ENCODE results near the gene ERBB4.

ERBB4 gene

GRCh38 chr2:211967234-211967633, 571.4 kb downstream of the ERBB4 start:
- no peak for DNase-seq
- H3K9me2 ChIP-seq (replicated peaks; ENCODE audit: insufficient read depth, low read length) = no peaks in the 10 kb centered on the region
- H4K20me1 ChIP-seq (ENCODE audit: insufficient read depth, low read length) = no peaks in the 10 kb centered on the region
- H3K4me3 ChIP-seq (ENCODE audit: low read length) = no peak overlapping the region
- H3K36me3 ChIP-seq (replicated peaks; ENCODE audit: insufficient read depth, low read length) = no peaks in the 10 kb centered on the region
- no peaks in the 10 kb centered on the region for H3F3A ChIP-seq (ENCODE audit: insufficient read depth, low read length)
- H3K9me3 ChIP-seq (replicated peaks; ENCODE audit: insufficient read depth, low read length) = no peaks in the 10 kb centered on the region
- TF ChIP-seq EZH2 (optimal IDR thresholded peaks at IDR 0.05; ENCODE audit: low read depth, low read length) (no peak), CTCF (IDR thresholded peaks at IDR 0.05; ENCODE audit: low read length) (no peak)
- H3K27ac ChIP-seq (ENCODE audit: low read length) = no peak overlapping the region
- no peaks in the 10 kb centered on the region for H3K27me3 ChIP-seq (replicated peaks; ENCODE audit: insufficient read depth, low read length)
- H3K4me2 ChIP-seq (ENCODE audit: low read depth, low read length) = no peak overlapping the region
- no peaks in the 10 kb centered on the region for H3K4me1 ChIP-seq (ENCODE audit: low read length)
- no peak overlapping the region for H2AFZ ChIP-seq (ENCODE audit: low read length)
- no peaks in the 10 kb centered on the region for H3K79me2 ChIP-seq (ENCODE audit: low read length)
- no peak overlapping the region for H3K9ac ChIP-seq (ENCODE audit: low read length)

GRCh38 chr2:211963969-211964368, 574.6 kb downstream of the ERBB4 start:
- H3K27me3 ChIP-seq (replicated peaks; ENCODE audit: insufficient read depth, low read length) = no peaks in the 10 kb centered on the region
- DNase-seq = no peak
- no peaks in the 10 kb centered on the region for H3K9me2 ChIP-seq (replicated peaks; ENCODE audit: insufficient read depth, low read length)
- no peaks in the 10 kb centered on the region for H3K79me2 ChIP-seq (ENCODE audit: low read length)
- H3K4me2 ChIP-seq (ENCODE audit: low read depth, low read length) = no peak overlapping the region
- no peaks in the 10 kb centered on the region for H3K9me3 ChIP-seq (replicated peaks; ENCODE audit: insufficient read depth, low read length)
- no peaks in the 10 kb centered on the region for H3F3A ChIP-seq (ENCODE audit: insufficient read depth, low read length)
- no peaks in the 10 kb centered on the region for H4K20me1 ChIP-seq (ENCODE audit: insufficient read depth, low read length)
- H3K36me3 ChIP-seq (replicated peaks; ENCODE audit: insufficient read depth, low read length) = no peaks in the 10 kb centered on the region
- no peak overlapping the region for H3K4me3 ChIP-seq (ENCODE audit: low read length)
- no peak for TF ChIP-seq EZH2 (optimal IDR thresholded peaks at IDR 0.05; ENCODE audit: low read depth, low read length)
- TF ChIP-seq CTCF (IDR thresholded peaks at IDR 0.05; ENCODE audit: low read length) = no peak
- TF ChIP-seq EZH2phosphoT487 (IDR thresholded peaks at IDR 0.05; ENCODE audit: low read length) = no peak
- no peak overlapping the region for H3K9ac ChIP-seq (ENCODE audit: low read length)
- H3K27ac ChIP-seq (ENCODE audit: low read length) = no peak overlapping the region
- H3K4me1 ChIP-seq (ENCODE audit: low read length) = no peaks in the 10 kb centered on the region
- no peak overlapping the region for H2AFZ ChIP-seq (ENCODE audit: low read length)

- H3K4me3 ChIP-seq (ENCODE audit: low read length) = no peak overlapping the region
- no peaks in the 10 kb centered on the region for H3F3A ChIP-seq (ENCODE audit: insufficient read depth, low read length)
- H3K27me3 ChIP-seq (replicated peaks; ENCODE audit: insufficient read depth, low read length) = no peaks in the 10 kb centered on the region
- H3K36me3 ChIP-seq (replicated peaks; ENCODE audit: insufficient read depth, low read length) = no peaks in the 10 kb centered on the region
- peaks cover 5% of the 10 kb centered on the region; the same call in 1 of the 2 replicates for H3K4me1 ChIP-seq (ENCODE audit: low read length)
- no peaks in the 10 kb centered on the region for H3K79me2 ChIP-seq (ENCODE audit: low read length)
- no peaks in the 10 kb centered on the region for H3K9me3 ChIP-seq (replicated peaks; ENCODE audit: insufficient read depth, low read length)
- no peak overlapping the region for H2AFZ ChIP-seq (ENCODE audit: low read length)
- peak overlapping the region; percentile 33; the same call in 1 of the 2 replicates for H3K27ac ChIP-seq (ENCODE audit: low read length)
- no peaks in the 10 kb centered on the region for H3K9me2 ChIP-seq (replicated peaks; ENCODE audit: insufficient read depth, low read length)
- no peak for TF ChIP-seq EZH2 (optimal IDR thresholded peaks at IDR 0.05; ENCODE audit: low read depth, low read length)
- H3K4me2 ChIP-seq (ENCODE audit: low read depth, low read length) = peak overlapping the region; percentile 0; the same call in 1 of the 2 replicates
- H4K20me1 ChIP-seq (ENCODE audit: insufficient read depth, low read length) = no peaks in the 10 kb centered on the region
- DNase-seq = peak; percentile 64
- H3K9ac ChIP-seq (ENCODE audit: low read length) = no peak overlapping the region; the same call in 1 of the 2 replicates
Measured at GRCh38 chr2:211957799-211958198, 580.8 kb downstream of the ERBB4 start.

- H3K9me2 ChIP-seq (replicated peaks; ENCODE audit: insufficient read depth, low read length) = no peaks in the 10 kb centered on the region
- TF ChIP-seq EZH2 (optimal IDR thresholded peaks at IDR 0.05; ENCODE audit: low read depth, low read length) = no peak
- TF ChIP-seq CTCF (IDR thresholded peaks at IDR 0.05; ENCODE audit: low read length) = no peak
- TF ChIP-seq EZH2phosphoT487 (IDR thresholded peaks at IDR 0.05; ENCODE audit: low read length) = no peak
- no peak overlapping the region for H3K4me3 ChIP-seq (ENCODE audit: low read length)
- H3K79me2 ChIP-seq (ENCODE audit: low read length) = no peaks in the 10 kb centered on the region
- H2AFZ ChIP-seq (ENCODE audit: low read length) = no peak overlapping the region
- no peaks in the 10 kb centered on the region for H3K9me3 ChIP-seq (replicated peaks; ENCODE audit: insufficient read depth, low read length)
- H3K36me3 ChIP-seq (replicated peaks; ENCODE audit: insufficient read depth, low read length) = no peaks in the 10 kb centered on the region
- no peak overlapping the region for H3K4me2 ChIP-seq (ENCODE audit: low read depth, low read length)
- no peaks in the 10 kb centered on the region for H3F3A ChIP-seq (ENCODE audit: insufficient read depth, low read length)
- H3K4me1 ChIP-seq (ENCODE audit: low read length) = peaks cover 5% of the 10 kb centered on the region; the same call in 1 of the 2 replicates
- no peaks in the 10 kb centered on the region for H4K20me1 ChIP-seq (ENCODE audit: insufficient read depth, low read length)
- no peak overlapping the region for H3K27ac ChIP-seq (ENCODE audit: low read length)
- no peak overlapping the region for H3K9ac ChIP-seq (ENCODE audit: low read length)
- no peaks in the 10 kb centered on the region for H3K27me3 ChIP-seq (replicated peaks; ENCODE audit: insufficient read depth, low read length)
- DNase-seq = no peak
Measured at GRCh38 chr2:211955648-211956047, 583.0 kb downstream of the ERBB4 start.

All from MM.1S (cell line).